Activated CD4-positive, alpha-beta T cell treated with anti-CD3 and anti-CD28 coated beads for 24 hours (primary cell): ENCODE measurements around the gene RNF41.

ENCODE experiments used
- DNase-seq, 2 donors: peaks; one replicate each; pipeline ENCODE4 v3.0.0-alpha.2; 2020; ENCODE audit warnings: low read depth in 2 of 2

Gene RNF41

DNA sequence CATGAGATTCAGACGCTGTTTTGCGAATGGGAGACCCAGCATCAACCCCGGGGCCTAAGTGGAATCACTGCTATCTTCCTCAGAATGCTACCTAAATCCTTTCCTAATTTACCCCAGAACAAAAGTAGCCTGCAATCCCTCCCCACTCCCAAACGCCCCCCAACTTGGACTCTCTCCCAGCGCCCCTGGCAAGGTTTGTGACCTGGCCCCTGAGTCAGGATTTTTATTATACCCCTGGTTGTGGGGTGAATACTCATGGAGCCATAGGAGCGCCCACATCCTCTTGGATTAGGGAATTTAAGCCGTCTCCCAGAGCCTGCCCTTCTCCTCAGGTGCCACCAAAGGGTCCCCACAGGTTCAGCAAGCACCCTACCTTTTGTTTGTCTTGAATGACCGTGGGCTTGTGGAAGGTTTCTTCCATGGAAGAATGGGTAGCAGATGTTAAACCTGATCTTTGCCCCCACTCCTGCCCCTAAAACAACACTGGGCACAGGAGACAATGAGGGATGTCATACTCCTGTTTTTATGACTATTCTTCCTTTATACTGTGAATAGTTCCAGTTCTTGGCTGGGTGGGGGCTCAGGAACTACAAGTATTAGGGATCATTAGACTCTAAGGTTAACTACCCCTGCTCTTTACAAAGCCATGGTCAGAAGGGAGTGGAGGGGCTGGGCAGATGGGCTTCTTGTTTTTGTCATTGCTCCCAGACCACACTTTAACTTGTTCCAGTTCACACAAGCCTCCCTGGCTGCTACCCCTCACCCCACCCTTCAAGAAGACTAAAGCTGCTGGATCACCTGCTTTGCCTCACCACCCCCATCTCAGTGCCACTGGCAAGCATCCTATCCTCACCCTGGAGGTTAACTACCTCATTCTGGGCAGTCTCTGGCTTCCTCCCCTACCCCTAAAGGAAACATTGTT is 68.7 kb downstream of the RNF41 start:
- DNase-seq, result no peak
